ENCODE results near the gene CACHD1. TPM values are rescaled to one million over a fixed set of nuclear protein-coding genes. Genes with fewer than 3 reads are reported as not detected.

Gene CACHD1
- total RNA-seq, 2 donors from 2014 or later, result 8.6 to 12.9 TPM

Small RNA genes lying within 50 kb of the gene (microRNA-seq; reads per million reads assigned to microRNA genes)
- gene MIR4794 (ENCODE audit: borderline number of aligned reads in 2 of 2, borderline replicate concordance in 2 of 2), result 0.45 to 0.47 reads per million in 2 donors

Small RNA genes lying within 50 kb of the gene (small RNA-seq; reads per million reads assigned to genes)
- gene MIR4794, result not detected

Measured in body of pancreas (tissue), 4 donors.